LNCaP clone FGC (cell line): ENCODE results near the gene SART3.
"Not testable (repeated sequence)": the region's sequence is repeated elsewhere in the genome, so short reads cannot be mapped to it uniquely, and the experiment has no call there.

Experiments
- DNase-seq: peaks from one replicate; pipeline ENCODE4 v3.0.0-alpha.2; 2011; ENCODE audit warnings: low read depth
- H3K4me3 ChIP-seq: 2 replicates; pipeline ENCODE4 v1.5.1; 2011; ENCODE audit warnings: mild to moderate bottlenecking, low read depth, low read length, control low read depth
- CTCF ChIP-seq: IDR thresholded peaks from 2 replicates; pipeline ENCODE4 v1.5.1; 2012; ENCODE audit warnings: mild to moderate bottlenecking; ENCODE audit not compliant: control insufficient read depth, insufficient read depth; ENCODE audit errors: extremely low read depth

The SART3 gene

DNA sequence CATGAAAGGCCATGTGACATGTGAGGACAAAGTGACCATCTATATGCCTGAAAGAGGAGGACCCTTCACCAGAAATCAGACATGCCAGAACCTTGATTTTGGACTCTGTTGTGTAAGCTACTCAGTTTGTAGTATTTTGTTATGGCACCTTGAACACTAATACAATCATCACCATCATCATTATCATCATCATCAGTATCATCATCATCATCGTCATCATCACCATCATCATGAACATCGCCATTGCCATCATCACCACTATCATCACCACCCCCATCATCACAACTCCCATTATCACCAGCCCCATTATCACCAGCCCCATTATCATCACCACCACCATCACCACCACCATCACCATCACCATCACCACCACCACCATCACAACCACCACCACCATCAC lies 17.3 kb upstream of the SART3 start:
- H3K4me3 ChIP-seq, result no peak overlapping the region
- DNase-seq, result no peak
- no peak for TF ChIP-seq CTCF

GRCh38 chr12:108577458-108577857 lies 16.5 kb upstream of the SART3 start:
- no peak overlapping the region for H3K4me3 ChIP-seq
- DNase-seq, result no peak
- TF ChIP-seq CTCF, result no peak

DNA sequence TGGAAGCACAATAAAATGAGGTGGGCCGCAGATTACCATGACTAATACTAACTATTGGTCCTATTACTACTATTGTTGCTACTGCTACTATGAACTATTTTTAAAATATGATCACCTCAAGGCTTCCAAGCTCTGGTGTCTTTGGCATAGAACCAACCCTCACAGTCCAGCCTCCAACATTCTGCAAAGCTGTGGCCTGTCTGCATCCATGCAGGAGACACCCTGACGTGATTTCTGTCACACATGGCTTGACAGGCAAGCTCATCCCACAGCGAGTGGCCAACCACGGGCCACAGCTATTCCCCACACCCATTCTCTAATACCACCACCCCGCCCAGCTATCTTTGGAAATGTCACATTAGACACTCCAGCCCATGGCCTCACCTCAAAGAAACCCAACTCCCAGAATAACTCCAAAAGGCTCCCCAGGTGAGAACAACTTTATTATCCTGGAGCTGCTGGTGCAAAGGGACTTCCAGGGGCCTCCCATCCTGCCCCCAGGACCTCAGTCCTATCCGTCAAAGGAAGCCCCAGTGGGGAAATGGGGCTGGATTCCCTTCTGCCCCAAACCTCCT lies 15.8 kb upstream of the SART3 start:
- DNase-seq, result no peak
- no peak for TF ChIP-seq CTCF
- H3K4me3 ChIP-seq, result no peak overlapping the region

- no peak for DNase-seq
- TF ChIP-seq CTCF, result no peak
Measured at GRCh38 chr12:108575199-108575912, 14.4 kb upstream of the SART3 start.

DNA sequence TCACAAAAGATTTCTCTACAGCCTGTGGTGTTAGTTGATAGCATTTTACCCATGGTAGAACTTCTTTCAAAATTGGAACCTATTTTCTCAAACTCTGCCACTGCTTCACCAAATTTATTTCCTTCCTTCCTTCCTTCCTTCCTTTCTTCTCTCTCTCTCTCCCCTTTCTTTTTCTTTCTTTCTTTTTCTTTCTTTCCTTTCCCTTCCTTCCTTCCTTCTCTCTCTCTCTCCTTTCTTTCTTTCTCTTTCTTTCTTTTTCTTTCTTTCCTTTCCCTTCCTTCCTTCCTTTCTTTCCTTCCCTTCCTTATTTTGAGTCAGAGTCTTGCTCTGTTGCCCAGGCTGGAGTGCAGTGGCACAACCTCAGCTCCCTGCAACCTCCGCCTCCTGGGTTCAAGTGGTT lies 13.3 kb upstream of the SART3 start:
- not testable (repeated sequence) for DNase-seq

More at GRCh38 chr12:108575199-108575912, 14.4 kb upstream of the SART3 start:
- no peak overlapping the region for H3K4me3 ChIP-seq

GRCh38 chr12:108573317-108573716 lies 12.3 kb upstream of the SART3 start:
- DNase-seq, result no peak
- H3K4me3 ChIP-seq, result no peak overlapping the region
- TF ChIP-seq CTCF, result no peak

More for the DNA sequence above, 13.3 kb upstream of the SART3 start:
- H3K4me3 ChIP-seq, result not testable (repeated sequence)

DNA sequence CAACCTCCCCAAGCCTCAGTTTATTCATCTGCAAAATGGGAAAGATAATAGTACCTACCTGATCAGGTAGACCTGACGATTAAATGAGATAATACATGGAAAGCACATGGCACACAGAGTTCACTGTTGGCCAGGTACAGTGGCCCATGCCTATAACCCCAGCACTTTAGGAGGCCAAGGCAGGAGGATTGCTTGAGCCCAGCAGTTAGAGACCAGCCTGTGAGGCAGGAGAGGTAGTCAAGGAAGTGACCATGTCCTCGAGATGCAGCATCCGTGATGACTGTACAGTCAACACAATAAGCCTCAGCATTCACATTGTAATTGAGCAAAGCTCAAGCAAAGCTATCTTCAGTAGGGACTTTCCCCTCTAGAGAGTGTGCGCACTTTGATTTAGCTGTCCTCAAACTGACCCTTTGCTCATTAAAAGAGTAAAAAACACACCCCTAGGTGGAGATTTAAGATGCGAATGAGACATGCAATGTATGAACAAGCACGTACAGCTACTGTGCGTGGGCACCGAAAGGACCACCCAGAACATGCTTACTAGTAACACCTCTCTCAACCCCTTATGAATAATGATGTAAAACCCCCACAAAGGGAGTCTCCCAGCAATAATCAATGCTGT lies 11.3 kb upstream of the SART3 start:
- no peak for TF ChIP-seq CTCF
- no peak overlapping the region for H3K4me3 ChIP-seq
- DNase-seq, result no peak
